DND-41 (cell line): ENCODE results near the gene GSTM5.

Experiments
- ATAC-seq: fragments of 200-7000 bp; cut with Tn5 transposase; 3 replicates; pipeline ENCODE4 v1.9.1; 2021; ENCODE audit warnings: low read depth; ENCODE audit not compliant: insufficient read depth
- DNase-seq: peaks from one replicate; pipeline ENCODE4 v3.0.0-alpha.2; 2020
- H2AFZ ChIP-seq: 2 replicates; pipeline ENCODE4 v1.6.0; 2012; ENCODE audit warnings: low read depth, low read length
- H3K27ac ChIP-seq: 2 replicates; pipeline ENCODE4 v1.5.1; 2012; ENCODE audit warnings: low read length, inconsistent platforms
- H3K27me3 ChIP-seq: fragments of 200-600 bp; sonication (generic); 2 replicates; pipeline ENCODE4 v1.6.0; 2012; ENCODE audit warnings: low read length, mild to moderate bottlenecking, inconsistent platforms; ENCODE audit not compliant: insufficient read depth, poor library complexity
- H3K36me3 ChIP-seq: 2 replicates; pipeline ENCODE4 v1.5.1; 2012; ENCODE audit warnings: low read length, inconsistent platforms; ENCODE audit not compliant: insufficient read depth
- H3K4me1 ChIP-seq: 2 replicates; pipeline ENCODE4 v1.5.1; 2012; ENCODE audit warnings: mild to moderate bottlenecking, low read length; ENCODE audit not compliant: insufficient read depth
- H3K4me2 ChIP-seq: 2 replicates; pipeline ENCODE4 v1.6.0; 2012; ENCODE audit warnings: mild to moderate bottlenecking, moderate library complexity, low read length, inconsistent platforms; ENCODE audit not compliant: insufficient read depth
- H3K4me3 ChIP-seq, 2 experiments: fragments of 200-600 bp in 1 of 2; shearing (Covaris generic) in 1 of 2; 2 replicates each; pipeline ENCODE4 v1.5.1; 2012 to 2016; ENCODE audit warnings: inconsistent platforms in 2 of 2, low read length in 2 of 2, mild to moderate bottlenecking in 2 of 2, low read depth in 1 of 2, moderate library complexity in 1 of 2
- H3K79me2 ChIP-seq: 2 replicates; pipeline ENCODE4 v1.6.0; 2012; ENCODE audit warnings: low read length, inconsistent platforms; ENCODE audit not compliant: insufficient read depth
- H3K9ac ChIP-seq: 2 replicates; pipeline ENCODE4 v1.6.0; 2012; ENCODE audit warnings: low read depth, mild to moderate bottlenecking, inconsistent platforms, low read length, moderate library complexity
- H3K9me3 ChIP-seq: 2 replicates; pipeline ENCODE4 v1.5.1; 2012; ENCODE audit warnings: low read length, moderate library complexity, mild to moderate bottlenecking, inconsistent platforms; ENCODE audit not compliant: insufficient read depth, severe bottlenecking
- H4K20me1 ChIP-seq: 2 replicates; pipeline ENCODE4 v1.6.0; 2012; ENCODE audit warnings: low read length; ENCODE audit not compliant: insufficient read depth
- EZH2 ChIP-seq: IDR thresholded peaks from 3 replicates; pipeline ENCODE4 v1.6.1; 2012; ENCODE audit warnings: borderline replicate concordance, low read depth, mild to moderate bottlenecking, moderate library complexity, low read length, inconsistent platforms; ENCODE audit not compliant: severe bottlenecking
- TF ChIP-seq, protein P1 (sequence below): IDR thresholded peaks from 2 replicates; pipeline ENCODE4 v1.5.1; 2012; ENCODE audit warnings: borderline replicate concordance, low read length, moderate library complexity, mild to moderate bottlenecking; ENCODE audit not compliant: poor library complexity, severe bottlenecking; ENCODE audit errors: extremely low read depth

The GSTM5 gene

DNA sequence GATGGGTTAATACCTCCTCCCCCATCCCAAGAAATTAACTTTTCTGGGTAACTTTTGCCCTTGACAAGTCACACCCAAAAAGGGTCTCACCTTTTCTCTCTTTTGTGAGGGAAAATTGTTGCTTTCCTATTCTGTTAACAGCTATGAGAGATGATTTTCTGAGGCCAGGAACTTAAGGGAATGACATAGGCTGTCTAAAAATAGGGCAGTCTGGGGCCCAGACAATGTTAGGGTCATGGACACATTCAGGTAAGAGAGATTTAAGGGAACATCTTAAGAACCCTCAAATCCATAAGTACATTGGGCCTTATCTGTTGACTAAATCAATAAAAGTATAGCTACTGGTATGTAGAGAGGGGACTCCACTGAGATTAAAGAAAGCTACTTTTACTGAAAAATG is 37.2 kb downstream of the GSTM5 start:
- Histone ChIP-seq H3K36me3 (no peaks in the 10 kb centered on the region), H4K20me1 (no peaks in the 10 kb centered on the region), H3K4me2 (no peak overlapping the region), H3K27me3 (no peaks in the 10 kb centered on the region), H3K9me3 (peaks cover 5% of the 10 kb centered on the region), H2AFZ (no peak overlapping the region), H3K4me1 (no peaks in the 10 kb centered on the region), H3K79me2 (no peaks in the 10 kb centered on the region), H3K27ac (no peak overlapping the region), H3K9ac (no peak overlapping the region), H3K4me3 (no peak overlapping the region)
- TF ChIP-seq EZH2 = no peak
- TF ChIP-seq, protein P1, sequence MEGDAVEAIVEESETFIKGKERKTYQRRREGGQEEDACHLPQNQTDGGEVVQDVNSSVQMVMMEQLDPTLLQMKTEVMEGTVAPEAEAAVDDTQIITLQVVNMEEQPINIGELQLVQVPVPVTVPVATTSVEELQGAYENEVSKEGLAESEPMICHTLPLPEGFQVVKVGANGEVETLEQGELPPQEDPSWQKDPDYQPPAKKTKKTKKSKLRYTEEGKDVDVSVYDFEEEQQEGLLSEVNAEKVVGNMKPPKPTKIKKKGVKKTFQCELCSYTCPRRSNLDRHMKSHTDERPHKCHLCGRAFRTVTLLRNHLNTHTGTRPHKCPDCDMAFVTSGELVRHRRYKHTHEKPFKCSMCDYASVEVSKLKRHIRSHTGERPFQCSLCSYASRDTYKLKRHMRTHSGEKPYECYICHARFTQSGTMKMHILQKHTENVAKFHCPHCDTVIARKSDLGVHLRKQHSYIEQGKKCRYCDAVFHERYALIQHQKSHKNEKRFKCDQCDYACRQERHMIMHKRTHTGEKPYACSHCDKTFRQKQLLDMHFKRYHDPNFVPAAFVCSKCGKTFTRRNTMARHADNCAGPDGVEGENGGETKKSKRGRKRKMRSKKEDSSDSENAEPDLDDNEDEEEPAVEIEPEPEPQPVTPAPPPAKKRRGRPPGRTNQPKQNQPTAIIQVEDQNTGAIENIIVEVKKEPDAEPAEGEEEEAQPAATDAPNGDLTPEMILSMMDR = no peak
- DNase-seq (no peak), ATAC-seq (no peak)

DNA sequence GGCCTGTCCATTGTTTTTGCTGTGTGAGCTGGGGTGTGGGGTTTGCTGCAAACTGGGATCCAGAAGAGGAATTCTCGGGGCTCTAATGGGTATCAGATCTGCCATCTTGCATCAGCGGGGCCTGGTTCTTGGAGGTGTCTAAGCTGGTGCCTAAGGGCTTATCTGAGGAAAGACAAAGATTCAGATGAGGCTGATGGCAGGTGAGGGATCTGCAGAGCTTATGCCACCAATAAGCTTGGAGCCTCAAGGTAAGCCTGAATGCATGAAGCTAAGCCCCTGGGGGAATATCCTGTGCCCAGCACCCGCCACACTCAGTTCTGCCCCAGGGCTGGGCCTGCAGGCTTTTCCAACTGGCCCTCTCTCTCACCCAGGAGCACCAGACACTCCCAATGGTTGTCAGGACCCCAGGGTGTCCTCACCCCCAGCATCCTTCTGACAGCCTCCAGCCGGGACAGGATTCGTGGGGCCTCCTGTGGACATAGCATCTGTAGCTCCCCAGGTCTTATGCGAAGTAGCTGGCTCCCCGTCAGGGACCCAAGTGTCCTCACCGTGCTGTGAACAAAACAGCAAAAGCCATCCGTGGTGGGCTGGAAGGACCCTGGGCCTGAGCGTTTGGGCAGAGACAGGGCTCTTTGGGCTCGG is 38.3 kb downstream of the GSTM5 start:
- no peaks in the 10 kb centered on the region for H3K36me3 ChIP-seq
- no peak overlapping the region for H3K4me2 ChIP-seq
- H2AFZ ChIP-seq = no peak overlapping the region
- H3K4me1 ChIP-seq = no peaks in the 10 kb centered on the region
- H3K27ac ChIP-seq = no peak overlapping the region
- H3K9ac ChIP-seq = no peak overlapping the region
- H3K9me3 ChIP-seq = peaks cover 5% of the 10 kb centered on the region
- H3K4me3 ChIP-seq = no peak overlapping the region
- H3K79me2 ChIP-seq = no peaks in the 10 kb centered on the region
- no peak for TF ChIP-seq EZH2
- TF ChIP-seq, protein P1 = no peak
- ATAC-seq = no peak
- DNase-seq = no peak
- H4K20me1 ChIP-seq = no peaks in the 10 kb centered on the region
- no peaks in the 10 kb centered on the region for H3K27me3 ChIP-seq

DNA sequence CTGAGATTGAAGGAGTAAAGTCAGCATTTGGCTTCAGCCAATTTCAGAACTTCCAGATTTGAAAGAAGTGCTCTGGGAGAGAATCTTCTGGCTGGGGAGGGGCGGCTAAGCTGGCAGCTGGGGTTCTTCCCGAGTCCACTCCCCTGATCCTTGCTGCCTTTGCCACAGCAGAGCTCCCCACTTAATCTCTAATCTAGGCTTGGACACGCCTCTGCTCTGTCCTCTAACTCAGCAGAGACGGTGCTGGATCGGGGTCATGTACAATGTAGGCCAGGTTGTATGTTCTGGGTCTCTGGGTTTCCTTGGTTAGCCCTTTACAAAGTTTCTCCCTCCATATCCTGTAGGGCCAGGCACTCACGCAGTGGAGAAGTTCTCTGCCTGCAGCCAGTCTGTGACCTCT is 38.9 kb downstream of the GSTM5 start:
- TF ChIP-seq, protein P1 = no peak
- H3K36me3 ChIP-seq = no peaks in the 10 kb centered on the region
- no peaks in the 10 kb centered on the region for H3K27me3 ChIP-seq
- H3K9ac ChIP-seq = no peak overlapping the region
- H3K4me3 ChIP-seq = no peak overlapping the region
- H3K79me2 ChIP-seq = no peaks in the 10 kb centered on the region
- no peaks in the 10 kb centered on the region for H3K4me1 ChIP-seq
- H3K27ac ChIP-seq = no peak overlapping the region
- H2AFZ ChIP-seq = no peak overlapping the region
- DNase-seq (no peak), ATAC-seq (no peak)
- H3K4me2 ChIP-seq = no peak overlapping the region
- H4K20me1 ChIP-seq = no peaks in the 10 kb centered on the region
- peaks cover 5% of the 10 kb centered on the region for H3K9me3 ChIP-seq
